NOMO-1 treated with DMSO at 0.1 percent for 48 hours (cell line): Measurements from ENCODE around the gene GBX2.

Experiments
- DNase-seq: peaks from one replicate; lab custom pipeline; 2025; ENCODE audit not compliant: unreplicated experiment; lab: John Stamatoyannopoulos, UW

The GBX2 gene

GRCh38 chr2:236169151-236169721 lies 1.1 kb upstream of the GBX2 start:
- no peak for DNase-seq

- DNase-seq, result no peak
These were observed 683 bp downstream of the GBX2 start for GRCh38 chr2:236167297-236168109.

GRCh38 chr2:236166796-236167296 lies 1.3 kb downstream of the GBX2 start:
- no peak for DNase-seq

GRCh38 chr2:236165842-236166795 lies 2.1 kb downstream of the GBX2 start:
- DNase-seq, result no peak

- DNase-seq, result no peak
These were observed 3.0 kb downstream of the GBX2 start for GRCh38 chr2:236164925-236165841.

- no peak for DNase-seq
These were observed 3.8 kb downstream of the GBX2 start for GRCh38 chr2:236164201-236164924.

- no peak for DNase-seq
These were observed 4.5 kb downstream of the GBX2 start for GRCh38 chr2:236163471-236164200.

- DNase-seq, result no peak
These were observed 5.2 kb downstream of the GBX2 start for GRCh38 chr2:236162882-236163470.

- DNase-seq, result no peak
These were observed 5.9 kb downstream of the GBX2 start for GRCh38 chr2:236162031-236162845.

- DNase-seq, result no peak
These were observed 6.7 kb downstream of the GBX2 start for GRCh38 chr2:236161531-236161930.

- DNase-seq, result no peak
These were observed 7.1 kb downstream of the GBX2 start for GRCh38 chr2:236161082-236161462.

- no peak for DNase-seq
These were observed 7.7 kb downstream of the GBX2 start for GRCh38 chr2:236160366-236161081.

- DNase-seq, result no peak
These were observed 8.4 kb downstream of the GBX2 start for GRCh38 chr2:236159778-236160170.

- no peak for DNase-seq
These were observed 9.0 kb downstream of the GBX2 start for GRCh38 chr2:236158969-236159777.

- DNase-seq, result no peak
These were observed 10.2 kb downstream of the GBX2 start for GRCh38 chr2:236157815-236158498.

GRCh38 chr2:236157366-236157765 lies 10.8 kb downstream of the GBX2 start:
- no peak for DNase-seq
